HEK293 (cell line): Measurements from ENCODE around the gene SULT1A2.

Experiments used
- CTCF ChIA-PET: fragments of 350-600 bp; formaldehyde crosslinking; extraction: SDS; loops from one replicate; lab custom pipeline; 2021; ENCODE audit warnings: antibody characterized with exemption; lab: Yijun Ruan, JAX
- POLR2A ChIA-PET: fragments of 300-600 bp; formaldehyde crosslinking; extraction: SDS; loops from one replicate; lab custom pipeline; 2020; ENCODE audit warnings: antibody characterized with exemption, inconsistent platforms; lab: Yijun Ruan, JAX
- H3K27ac ChIP-seq: fragments of 200-500 bp; sonication (Bioruptor generic); 2 replicates; pipeline ENCODE4 v1.5.1; 2014; ENCODE audit warnings: low read depth, low read length, control low read depth, inconsistent platforms; ENCODE audit errors: extremely low read depth
- H3K36me3 ChIP-seq, 2 experiments: fragments of 200-500 bp in 1 of 2; sonication (Bioruptor generic) in 1 of 2; 1 replicate in 1 of 2; 2 replicates in 1 of 2; pipeline ENCODE4 v1.5.1; 2014 to 2017; ENCODE audit warnings: inconsistent platforms in 2 of 2, low read length in 2 of 2; ENCODE audit not compliant: control insufficient read depth in 2 of 2, insufficient read depth in 1 of 2
- H3K4me1 ChIP-seq: fragments of 200-500 bp; sonication (Bioruptor generic); 2 replicates; pipeline ENCODE4 v1.5.1; 2014; ENCODE audit warnings: mild to moderate bottlenecking, low read length, inconsistent platforms; ENCODE audit not compliant: control insufficient read depth, insufficient read depth
- H3K4me3 ChIP-seq: 2 replicates; pipeline ENCODE4 v1.5.1; 2011; ENCODE audit warnings: low read depth, mild to moderate bottlenecking, control low read depth, low read length, moderate library complexity
- H3K9me3 ChIP-seq: fragments of 200-500 bp; sonication (Bioruptor generic); 2 replicates; pipeline ENCODE4 v1.5.1; 2014; ENCODE audit warnings: low read depth, low read length, inconsistent platforms; ENCODE audit not compliant: control insufficient read depth, insufficient read depth
- KLF16 ChIP-seq: fragments of 450-650 bp; formaldehyde crosslinking; IDR thresholded peaks from 2 replicates; pipeline ENCODE4 v1.5.1; 2017; ENCODE audit warnings: missing biosample characterization, missing genetic modification characterization
- PRDM1 ChIP-seq: fragments of 450-650 bp; formaldehyde crosslinking; IDR thresholded peaks from 2 replicates; pipeline ENCODE4; 2016; ENCODE audit warnings: missing biosample characterization, missing genetic modification characterization
- SP2 ChIP-seq: fragments of 450-650 bp; formaldehyde crosslinking; IDR thresholded peaks from 2 replicates; pipeline ENCODE4 v1.5.1; 2016; ENCODE audit warnings: missing biosample characterization, missing genetic modification characterization
- SP7 ChIP-seq: fragments of 450-650 bp; formaldehyde crosslinking; IDR thresholded peaks from 2 replicates; pipeline ENCODE4 v1.5.1; 2016; ENCODE audit warnings: missing biosample characterization, missing genetic modification characterization
- ZBTB17 ChIP-seq: fragments of 450-650 bp; formaldehyde crosslinking; IDR thresholded peaks from 2 replicates; pipeline ENCODE4 v1.5.1; 2016; ENCODE audit warnings: missing biosample characterization, missing genetic modification characterization
- ZBTB21 ChIP-seq: fragments of 450-650 bp; formaldehyde crosslinking; IDR thresholded peaks from 2 replicates; pipeline ENCODE4 v1.5.1; 2017; ENCODE audit warnings: missing biosample characterization, missing genetic modification characterization
- ZBTB26 ChIP-seq: fragments of 450-650 bp; formaldehyde crosslinking; optimal IDR thresholded peaks from 2 replicates; pipeline ENCODE3; 2016; ENCODE audit warnings: missing biosample characterization, mild to moderate bottlenecking, missing genetic modification characterization
- ZIC2 ChIP-seq: fragments of 450-650 bp; formaldehyde crosslinking; IDR thresholded peaks from 2 replicates; pipeline ENCODE4 v1.5.1; 2016; ENCODE audit warnings: missing biosample characterization, missing genetic modification characterization
- ZNF280C ChIP-seq: fragments of 450-650 bp; formaldehyde crosslinking; IDR thresholded peaks from 2 replicates; pipeline ENCODE4 v1.5.1; 2016; ENCODE audit warnings: missing biosample characterization, missing genetic modification characterization
- ZNF366 ChIP-seq: fragments of 450-650 bp; formaldehyde crosslinking; conservative IDR thresholded peaks from 2 replicates; pipeline ENCODE4 v1.5.1; 2016; ENCODE audit warnings: missing biosample characterization, missing genetic modification characterization
- ZNF391 ChIP-seq: fragments of 450-650 bp; formaldehyde crosslinking; IDR thresholded peaks from 2 replicates; pipeline ENCODE4 v1.5.1; 2016; ENCODE audit warnings: low read depth, missing biosample characterization, missing genetic modification characterization, borderline replicate concordance
- ZNF394 ChIP-seq: fragments of 450-650 bp; formaldehyde crosslinking; IDR thresholded peaks from 2 replicates; pipeline ENCODE4 v1.5.1; 2016; ENCODE audit warnings: missing biosample characterization, missing genetic modification characterization, mild to moderate bottlenecking, moderate library complexity, borderline replicate concordance
- ZNF488 ChIP-seq: fragments of 450-650 bp; formaldehyde crosslinking; IDR thresholded peaks from 2 replicates; pipeline ENCODE4 v1.5.1; 2016; ENCODE audit warnings: missing biosample characterization, missing genetic modification characterization
- ZNF544 ChIP-seq: fragments of 450-650 bp; formaldehyde crosslinking; IDR thresholded peaks from 2 replicates; pipeline ENCODE4 v1.5.0; 2017; ENCODE audit warnings: missing biosample characterization, missing genetic modification characterization
- ZNF580 ChIP-seq: fragments of 450-650 bp; formaldehyde crosslinking; IDR thresholded peaks from 2 replicates; pipeline ENCODE4 v1.5.1; 2016; ENCODE audit warnings: missing biosample characterization, missing genetic modification characterization
- ZNF596 ChIP-seq: fragments of 450-650 bp; IDR thresholded peaks from 2 replicates; pipeline ENCODE4 v1.5.0; 2018; ENCODE audit warnings: missing biosample characterization, mild to moderate bottlenecking, missing genetic modification characterization, moderate library complexity
- ZNF660 ChIP-seq: fragments of 450-650 bp; IDR thresholded peaks from 2 replicates; pipeline ENCODE4 v1.5.1; 2018; ENCODE audit warnings: missing biosample characterization, mild to moderate bottlenecking, missing genetic modification characterization
- ZNF692 ChIP-seq: fragments of 450-650 bp; formaldehyde crosslinking; IDR thresholded peaks from 2 replicates; pipeline ENCODE4 v1.5.1; 2016; ENCODE audit warnings: missing biosample characterization, missing genetic modification characterization
- ZNF776 ChIP-seq: fragments of 450-650 bp; formaldehyde crosslinking; IDR thresholded peaks from 2 replicates; pipeline ENCODE4 v1.5.0; 2017; ENCODE audit warnings: missing biosample characterization, missing genetic modification characterization, borderline replicate concordance
- ZSCAN5A ChIP-seq: fragments of 450-650 bp; formaldehyde crosslinking; IDR thresholded peaks from 2 replicates; pipeline ENCODE4 v1.5.1; 2016; ENCODE audit warnings: missing biosample characterization, missing genetic modification characterization

SULT1A2 gene

GRCh38 chr16:28589069-28589468, 7.8 kb downstream of the SULT1A2 start (continued):
- TF ChIP-seq ZNF580 (tag by site-specific recombination) (no peak), ZIC2 (tag by site-specific recombination) (peak; percentile 87)
- TF ChIP-seq, all 188 proteins: peak for 2

- Histone ChIP-seq H3K4me3 (no peak overlapping the region), H3K36me3 (peaks cover 0 to 44% of the 10 kb centered on the region in 2 experiments; a peak in 2 of 3 replicates), H3K27ac (no peak overlapping the region)
- ChIA-PET POLR2A (no interaction called here), CTCF (no interaction called here)
- TF ChIP-seq ZNF391: no peak
- TF ChIP-seq KLF16 (tag by site-specific recombination): no peak
- no peak for TF ChIP-seq ZNF280C
- TF ChIP-seq, all 188 proteins: peak for 0
- H3K4me1 ChIP-seq: no peaks in the 10 kb centered on the region
- H3K9me3 ChIP-seq: no peaks in the 10 kb centered on the region
These were observed 9.5 kb downstream of the SULT1A2 start for GRCh38 chr16:28587386-28587785.

- ChIA-PET CTCF (no interaction called here), POLR2A (no interaction called here)
- no peaks in the 10 kb centered on the region for H3K4me1 ChIP-seq
- H3K4me3 ChIP-seq: no peak overlapping the region
- H3K36me3 ChIP-seq: peaks cover 0 to 48% of the 10 kb centered on the region in 2 experiments; a peak in 2 of 3 replicates
- no peak for TF ChIP-seq ZBTB21
- H3K27ac ChIP-seq: no peak overlapping the region
- no peaks in the 10 kb centered on the region for H3K9me3 ChIP-seq
These were observed 10.4 kb downstream of the SULT1A2 start for GRCh38 chr16:28586466-28586865.

- H3K4me3 ChIP-seq: no peak overlapping the region
- H3K36me3 ChIP-seq: peaks cover 0 to 43% of the 10 kb centered on the region in 2 experiments; a peak in 2 of 3 replicates
- ChIA-PET POLR2A (interaction anchor here (0.6 kb wide), 1 partner anchor 788 kb away, joined by 11 read pairs; no protein-coding TSS in a partner anchor), CTCF (no interaction called here)
- no peaks in the 10 kb centered on the region for H3K4me1 ChIP-seq
- H3K9me3 ChIP-seq: no peaks in the 10 kb centered on the region
- TF ChIP-seq SP2 (tag by site-specific recombination) (peak; percentile 23), SP7 (0 out of 2 replicates have a peak, but pooled peaks have one; percentile 36), ZSCAN5A (tag by site-specific recombination) (no peak), ZNF660 (tag by site-specific recombination) (peak; percentile 76; the same call in 1 of the 2 replicates), ZBTB17 (tag by site-specific recombination) (peak; percentile 75), ZNF776 (0 out of 2 replicates have a peak, but pooled peaks have one; percentile 16), ZNF394 (tag by site-specific recombination) (peak; percentile 97), ZNF488 (tag by site-specific recombination) (no peak), ZNF596 (tag by site-specific recombination) (no peak), ZNF544 (tag by site-specific recombination) (peak; percentile 41; the same call in 1 of the 2 replicates), ZNF366 (tag by site-specific recombination) (0 out of 2 replicates have a peak, but pooled peaks have one; percentile 31), ZNF692 (tag by site-specific recombination) (0 out of 2 replicates have a peak, but pooled peaks have one; percentile 35), PRDM1 (tag by site-specific recombination) (no peak), ZBTB26 (peak; percentile 7)
- H3K27ac ChIP-seq: no peak overlapping the region
These were observed 11.2 kb downstream of the SULT1A2 start for GRCh38 chr16:28585674-28586073.
